DMS79 treated with DMSO at 0.1 percent for 48 hours (cell line): Measurements from ENCODE around the gene C17orf100.

Experiments
- DNase-seq: peaks from one replicate; lab custom pipeline; 2025; lab: John Stamatoyannopoulos, UW

Gene C17orf100

GRCh38 chr17:6651354-6651918 is at the start of gene C17orf100, which contains the start of gene MED31:
Gene C17orf100 (plus strand): TSS chr17:6651762. CDS start chr17:6651914, 152 bp downstream.
Gene MED31 (minus strand): TSS chr17:6651605. CDS start chr17:6651528, 77 bp downstream.
- DNase-seq, result peak; percentile 89

GRCh38 chr17:6602141-6602540 is 49.4 kb upstream of the C17orf100 start:
- no peak for DNase-seq

GRCh38 chr17:6603744-6604325 is 47.7 kb upstream of the C17orf100 start:
- peak; percentile 5 for DNase-seq

- DNase-seq, result no peak
Measured at GRCh38 chr17:6605142-6605541, 46.4 kb upstream of the C17orf100 start.

GRCh38 chr17:6608321-6608720 is 43.2 kb upstream of the C17orf100 start:
- DNase-seq, result no peak

GRCh38 chr17:6610011-6610410 is 41.6 kb upstream of the C17orf100 start:
- no peak for DNase-seq

GRCh38 chr17:6611231-6611630 is 40.3 kb upstream of the C17orf100 start:
- DNase-seq, result no peak

- DNase-seq, result no peak
Measured at GRCh38 chr17:6623941-6624340, 27.6 kb upstream of the C17orf100 start.

- DNase-seq, result no peak
Measured at GRCh38 chr17:6626616-6627015, 24.9 kb upstream of the C17orf100 start.

GRCh38 chr17:6627019-6627418 is 24.5 kb upstream of the C17orf100 start:
- DNase-seq, result no peak

GRCh38 chr17:6630390-6630789 is 21.2 kb upstream of the C17orf100 start:
- DNase-seq, result no peak

- no peak for DNase-seq
Measured at GRCh38 chr17:6632530-6632929, 19.0 kb upstream of the C17orf100 start.

GRCh38 chr17:6633263-6633662 is 18.3 kb upstream of the C17orf100 start:
- DNase-seq, result no peak

GRCh38 chr17:6636105-6636504 is 15.5 kb upstream of the C17orf100 start:
- no peak for DNase-seq

- DNase-seq, result no peak
Measured at GRCh38 chr17:6636616-6637457, 14.7 kb upstream of the C17orf100 start.

GRCh38 chr17:6637458-6637840 is 14.1 kb upstream of the C17orf100 start:
- DNase-seq, result no peak

GRCh38 chr17:6638046-6638908 is 13.3 kb upstream of the C17orf100 start:
- no peak for DNase-seq

GRCh38 chr17:6639014-6639585 is 12.5 kb upstream of the C17orf100 start:
- DNase-seq, result no peak

GRCh38 chr17:6639586-6640535 is 11.7 kb upstream of the C17orf100 start:
- no peak for DNase-seq

- DNase-seq, result peak; percentile 91
Measured at GRCh38 chr17:6640536-6641246, 10.9 kb upstream of the C17orf100 start, which contains the start of the genes KIAA0753 and TXNDC17. Gene KIAA0753 (minus strand): TSS chr17:6640711. CDS start chr17:6635103, 5,608 bp downstream. Gene TXNDC17 (plus strand): TSS chr17:6641060. CDS start chr17:6641083, 23 bp downstream.
